IMR-90 (cell line): ENCODE data around the gene CLIP3. TPM values are rescaled to one million over a fixed set of nuclear protein-coding genes. Genes with fewer than 3 reads are reported as not detected.

Source experiments
- ATAC-seq: fragments of 200-7000 bp; cut with Tn5 transposase; 2 replicates; pipeline ENCODE4 v1.9.1; 2020; ENCODE audit warnings: low read depth, mild to moderate bottlenecking, moderate library complexity
- Bru-seq: library from RNA; stranded (reverse); fragments of 400-500 nt; gene quantifications from one replicate; lab custom pipeline; 2021; lab: Mats Ljungman, UMichigan
- BruChase-seq, 2 experiments: library from RNA; stranded (reverse); fragments of 400-500 nt; gene quantifications; one replicate each; lab custom pipeline; 2021; lab: Mats Ljungman, UMichigan
- BruUV-seq: library from RNA; stranded (reverse); fragments of 400-500 nt; replicated peaks from 2 replicates; lab custom pipeline; 2021; lab: Mats Ljungman, UMichigan
- CTCF ChIA-PET: fragments of 300-600 bp; formaldehyde crosslinking; extraction: SDS; loops from one replicate; lab custom pipeline; 2021; ENCODE audit warnings: antibody characterized with exemption; lab: Yijun Ruan, JAX
- POLR2A ChIA-PET: fragments of 300-600 bp; sonication (Branson Sonifier 250); formaldehyde crosslinking; loops from one replicate; lab custom pipeline; 2022; ENCODE audit warnings: antibody characterized with exemption; ENCODE audit not compliant: unreplicated experiment; lab: Charles Lee
- DNase-seq: peaks from one replicate; pipeline ENCODE4 v3.0.0; 2013
- H2AFZ ChIP-seq: replicated peaks from 2 replicates; pipeline ENCODE3; 2013; ENCODE audit warnings: low read length, mild to moderate bottlenecking; ENCODE audit not compliant: poor library complexity
- H2AK5ac ChIP-seq: 2 replicates; pipeline ENCODE4 v1.6.1; 2013; ENCODE audit warnings: low read depth, low read length, inconsistent platforms
- H2AK9ac ChIP-seq: replicated peaks from 2 replicates; pipeline ENCODE3; 2013; ENCODE audit warnings: mild to moderate bottlenecking, low read depth, low read length, moderate library complexity; ENCODE audit not compliant: poor library complexity
- H2BK120ac ChIP-seq: 2 replicates; pipeline ENCODE4 v1.6.1; 2013; ENCODE audit warnings: low read depth, low read length, inconsistent platforms
- H2BK15ac ChIP-seq: 3 replicates; pipeline ENCODE4 v1.6.1; 2013; ENCODE audit warnings: low read depth, low read length, inconsistent platforms
- H2BK20ac ChIP-seq: 2 replicates; pipeline ENCODE4 v1.6.1; 2013; ENCODE audit warnings: low read depth, mild to moderate bottlenecking, inconsistent platforms, low read length, moderate library complexity
- H2BK5ac ChIP-seq: 2 replicates; pipeline ENCODE4 v1.6.1; 2013; ENCODE audit warnings: mild to moderate bottlenecking, low read depth, low read length, inconsistent platforms; ENCODE audit not compliant: poor library complexity, severe bottlenecking
- H3K14ac ChIP-seq: replicated peaks from 2 replicates; pipeline ENCODE4 v1.6.1; 2013; ENCODE audit warnings: low read depth, low read length, inconsistent platforms
- H3K18ac ChIP-seq: 2 replicates; pipeline ENCODE4 v1.6.1; 2013; ENCODE audit warnings: low read depth, low read length, control low read depth
- H3K23ac ChIP-seq: 2 replicates; pipeline ENCODE4 v1.6.1; 2013; ENCODE audit warnings: low read depth, low read length, inconsistent platforms
- H3K27ac ChIP-seq: 2 replicates; pipeline ENCODE4 v1.5.1; 2013; ENCODE audit warnings: mild to moderate bottlenecking, control low read depth, low read length; ENCODE audit not compliant: insufficient read depth
- H3K27me3 ChIP-seq: 2 replicates; pipeline ENCODE4 v1.6.1; 2013; ENCODE audit warnings: low read length; ENCODE audit not compliant: control insufficient read depth, insufficient read depth
- H3K36me3 ChIP-seq: 2 replicates; pipeline ENCODE4 v1.6.1; 2013; ENCODE audit warnings: low read length, mixed read lengths; ENCODE audit not compliant: control insufficient read depth, insufficient read depth
- H3K4ac ChIP-seq: 2 replicates; pipeline ENCODE4 v1.6.1; 2013; ENCODE audit warnings: low read depth, low read length, inconsistent platforms
- H3K4me1 ChIP-seq: 2 replicates; pipeline ENCODE4 v1.6.1; 2013; ENCODE audit warnings: low read length, mixed read lengths; ENCODE audit not compliant: control insufficient read depth, insufficient read depth
- H3K4me2 ChIP-seq: 2 replicates; pipeline ENCODE4 v1.6.1; 2013; ENCODE audit warnings: low read depth, mild to moderate bottlenecking, control low read depth, low read length, moderate library complexity
- H3K4me3 ChIP-seq: 2 replicates; pipeline ENCODE4 v1.5.1; 2013; ENCODE audit warnings: low read depth, mild to moderate bottlenecking, control low read depth, low read length, moderate library complexity; ENCODE audit not compliant: insufficient read depth
- H3K56ac ChIP-seq: 2 replicates; pipeline ENCODE4 v1.6.1; 2013; ENCODE audit warnings: low read length, inconsistent platforms; ENCODE audit not compliant: insufficient read depth; ENCODE audit errors: extremely low read depth
- H3K79me1 ChIP-seq, 2 experiments: 2 replicates each; pipeline ENCODE4 v1.6.1; 2013; ENCODE audit warnings: low read length in 2 of 2, inconsistent platforms in 1 of 2, low read depth in 1 of 2
- H3K9ac ChIP-seq: 2 replicates; pipeline ENCODE4 v1.6.1; 2013; ENCODE audit warnings: low read depth, low read length, control low read depth
- H3K9me1 ChIP-seq: 2 replicates; pipeline ENCODE4 v1.6.1; 2013; ENCODE audit warnings: low read length, inconsistent platforms; ENCODE audit not compliant: insufficient read depth
- H3K9me3 ChIP-seq: 2 replicates; pipeline ENCODE4 v1.6.1; 2013; ENCODE audit warnings: low read length; ENCODE audit not compliant: control insufficient read depth, insufficient read depth
- H4K20me1 ChIP-seq: 2 replicates; pipeline ENCODE4 v1.6.1; 2013; ENCODE audit warnings: low read length, inconsistent platforms; ENCODE audit not compliant: insufficient read depth
- H4K5ac ChIP-seq: 2 replicates; pipeline ENCODE4 v1.6.1; 2013; ENCODE audit warnings: mild to moderate bottlenecking, low read depth, low read length, control low read depth
- H4K8ac ChIP-seq, 2 experiments: 2 replicates each; pipeline ENCODE4 v1.6.1; 2013; ENCODE audit warnings: low read depth in 2 of 2, low read length in 2 of 2, control low read depth in 1 of 2, inconsistent platforms in 1 of 2
- H4K91ac ChIP-seq: 2 replicates; pipeline ENCODE4 v1.6.1; 2013; ENCODE audit warnings: low read depth, low read length, inconsistent platforms; ENCODE audit not compliant: insufficient read depth
- MAZ ChIP-seq: IDR thresholded peaks from 2 replicates; pipeline ENCODE4 v1.6.1; 2012; ENCODE audit warnings: low read depth, mild to moderate bottlenecking, low read length, improper control_type of control experiment, moderate library complexity, borderline replicate concordance
- USF2 ChIP-seq: fragments of 150-350 bp; IDR thresholded peaks from 2 replicates; pipeline ENCODE4 v1.6.1; 2017; ENCODE audit warnings: mild to moderate bottlenecking, antibody characterized with exemption, low read length, low read depth
- WGBS, 2 experiments: methylation state at CpG; one replicate each; pipeline versions ENCODE4 v1.1.5 to v1.1.7; 2013; ENCODE audit warnings: missing lambda C conversion rate in 2 of 2; ENCODE audit not compliant: insufficient read length in 1 of 2; ENCODE audit errors: extremely low coverage in 2 of 2; 5-methylcytosine and 5-hydroxymethylcytosine counted together
- dilution Hi-C: fragments of 300-500 bp; cut with HindIII; formaldehyde crosslinking; loops from one replicate; pipeline ENCODE4 v1.14.3; 2018; ENCODE audit warnings: low sequenced_read_pairs; ENCODE audit not compliant: unreplicated experiment
- in situ Hi-C: fragments of 300-500 bp; cut with MboI; formaldehyde crosslinking; loops from 3 replicates; pipeline ENCODE4 v1.14.3; 2019; ENCODE audit warnings: low sequenced_read_pairs, inconsistent platforms, mixed read lengths
- intact Hi-C: fragments of 100-400 bp; cut with micrococcal nuclease; formaldehyde crosslinking; loops from 2 replicates; pipeline ENCODE4 v1.10.0; 2022
- long read RNA-seq: library from polyadenylated mRNA; unstranded; transcript quantifications from one replicate; pipeline ENCODE4 v2.0.0, GENCODE V29; 2021; ENCODE audit not compliant: unreplicated experiment
- polyA plus RNA-seq, 3 experiments: library from polyadenylated mRNA; depleted of rRNA; stranded (reverse); fragments of >200 nt; gene quantifications; 2 replicates each; pipeline ENCODE4 v1.2.3, GENCODE V29; 2012; ENCODE audit warnings: low replicate concordance in 1 of 3
- total RNA-seq: library from RNA; depleted of rRNA; stranded (reverse); fragments of >200 nt; gene quantifications from 2 replicates; pipeline ENCODE4 v1.2.3, GENCODE V29; 2012; rRNA removed

The CLIP3 gene
- total RNA-seq, result 5.0 and 5.4 TPM in 2 replicates
- 24.4 and 28.7 TPM in 2 replicates for polyA plus RNA-seq (2012; rRNA removed)
- polyA plus RNA-seq (2012; cell fraction: cytosol; rRNA removed), result 19.6 and 32.6 TPM in 2 replicates
- 15.2 and 35.7 TPM in 2 replicates for polyA plus RNA-seq (2012; cell fraction: nucleus; rRNA removed; ENCODE audit: low replicate concordance)
- percentile 66 among the genes with signal in this experiment for Bru-seq, nascent RNA
- percentile 86 among the genes with signal in this experiment for BruChase-seq, experiment 1, labeled RNA remaining after a 6-hour chase
- BruChase-seq, experiment 2, labeled RNA remaining after a 2-hour chase, result percentile 77 among the genes with signal in this experiment
- long read RNA-seq, transcript CLIP3-206 (13 exons, 2,080 nt), result major isoform, 6 of 28 reads
- long read RNA-seq, partial matches to known transcripts, result 18 of 28 reads
- long read RNA-seq, other reads (novel, unspliced or antisense), result 2 of 28 reads

- ATAC-seq (peak; percentile 96), DNase-seq (peak; percentile 62)
- no CpG with 5 or more reads among the region's 51 CpGs for WGBS, 2 experiments
- Histone ChIP-seq H3K4me1 (peaks cover 5% of the 10 kb centered on the region; the same call in 1 of the 2 replicates), H2AFZ (peak within 1 kb of the TSS; percentile 94), H3K23ac (peak within 1 kb of the TSS; percentile 90), H3K14ac (peak within 1 kb of the TSS; percentile 98), H2AK9ac (peak within 1 kb of the TSS; percentile 92), H2BK20ac (no peak within 1 kb of the TSS), H4K20me1 (no peaks in the 10 kb centered on the region; the same call in 1 of the 2 replicates), H3K79me1 (peaks cover 0 to 28% of the 10 kb centered on the region in 2 experiments; a peak in 3 of 4 replicates), H3K56ac (peak within 1 kb of the TSS; percentile 8; the same call in 1 of the 2 replicates), H3K4me3 (peak within 1 kb of the TSS; percentile 99), H3K4me2 (peak within 1 kb of the TSS; percentile 97), H2BK120ac (peak within 1 kb of the TSS; percentile 80; the same call in 1 of the 2 replicates), H4K5ac (peak within 1 kb of the TSS; percentile 95), H4K8ac (peak within 1 kb of the TSS; percentile 89 to 97), H3K27me3 (no peaks in the 10 kb centered on the region), H2BK15ac (no peak within 1 kb of the TSS), H3K9ac (peak within 1 kb of the TSS; percentile 98), H2BK5ac (peak within 1 kb of the TSS; percentile 91), H3K4ac (peak within 1 kb of the TSS; percentile 96), H3K27ac (peak within 1 kb of the TSS; percentile 96), H3K18ac (peak within 1 kb of the TSS; percentile 94), H3K9me1 (0 out of 2 replicates have a peak, but pooled peaks cover 2% of the 10 kb centered on the region), H2AK5ac (peak within 1 kb of the TSS; percentile 99), H3K36me3 (peaks cover 15% of the 10 kb centered on the region), H4K91ac (peak within 1 kb of the TSS; percentile 88), H3K9me3 (no peaks in the 10 kb centered on the region)
- no TSS peak for BruUV-seq
- TF ChIP-seq USF2 (no peak), MAZ (peak; percentile 92)
- POLR2A ChIA-PET, result no interaction called here
- dilution Hi-C loops, result no loop called here
- intact Hi-C loops, result no loop called here
- CTCF ChIA-PET, result no interaction called here
- in situ Hi-C loops, result no loop called here
These were observed at the start of gene CLIP3 for GRCh38 chr19:36032251-36033104. Gene CLIP3, minus strand, starts transcription at chr19:36032873. Its CDS starts 516 bp downstream, at chr19:36032357.
